ENCODE measurements around the gene FIGN. TPM values are rescaled to one million over a fixed set of nuclear protein-coding genes. Genes with fewer than 3 reads are reported as not detected.

The FIGN gene
- total and polyA plus RNA-seq, 12 donors = 2.1 to 17.0 (median 11.9) TPM

DNA sequence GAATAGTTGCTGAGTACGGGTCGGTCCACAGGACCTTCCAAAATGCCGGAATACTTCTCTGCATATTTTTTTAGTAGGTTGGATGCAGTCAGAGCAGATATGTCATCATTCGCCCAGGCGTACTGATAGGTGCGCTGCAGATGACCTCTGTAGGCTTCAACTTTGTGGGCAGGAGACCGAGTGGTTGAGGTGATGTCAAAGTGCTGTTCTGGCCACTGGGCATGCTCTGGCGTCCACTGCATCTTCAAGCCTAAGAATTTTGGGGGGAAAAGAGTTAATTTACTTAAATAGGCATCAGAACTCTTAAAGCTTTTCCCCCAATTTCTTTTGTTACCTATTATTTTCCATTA lies 124.3 kb downstream of the FIGN start:
- intact Hi-C loops (cut with DNase I) = no loop called here
- TF ChIP-seq CTCF (IDR thresholded peaks at IDR 0.05) = no peak
- ATAC-seq = peak in 2 of 8 donors; percentile 17 to 41
- peaks cover 0 to 24% (median 0%) of the 10 kb centered on the region in 9 donors for H3K36me3 ChIP-seq
- peaks cover 0 to 36% (median 12%) of the 10 kb centered on the region in 9 donors for H3K4me1 ChIP-seq
- WGBS, 2 donors = 90 to 91% methylated on average over 8 of the region's 8 CpGs
- no peaks in the 10 kb centered on the region for H3K9me3 ChIP-seq
- no peak overlapping the region for H3K27ac ChIP-seq
- H3K27me3 ChIP-seq = no peaks in the 10 kb centered on the region
- no peak for DNase-seq
- H3K4me3 ChIP-seq = no peak overlapping the region

DNA sequence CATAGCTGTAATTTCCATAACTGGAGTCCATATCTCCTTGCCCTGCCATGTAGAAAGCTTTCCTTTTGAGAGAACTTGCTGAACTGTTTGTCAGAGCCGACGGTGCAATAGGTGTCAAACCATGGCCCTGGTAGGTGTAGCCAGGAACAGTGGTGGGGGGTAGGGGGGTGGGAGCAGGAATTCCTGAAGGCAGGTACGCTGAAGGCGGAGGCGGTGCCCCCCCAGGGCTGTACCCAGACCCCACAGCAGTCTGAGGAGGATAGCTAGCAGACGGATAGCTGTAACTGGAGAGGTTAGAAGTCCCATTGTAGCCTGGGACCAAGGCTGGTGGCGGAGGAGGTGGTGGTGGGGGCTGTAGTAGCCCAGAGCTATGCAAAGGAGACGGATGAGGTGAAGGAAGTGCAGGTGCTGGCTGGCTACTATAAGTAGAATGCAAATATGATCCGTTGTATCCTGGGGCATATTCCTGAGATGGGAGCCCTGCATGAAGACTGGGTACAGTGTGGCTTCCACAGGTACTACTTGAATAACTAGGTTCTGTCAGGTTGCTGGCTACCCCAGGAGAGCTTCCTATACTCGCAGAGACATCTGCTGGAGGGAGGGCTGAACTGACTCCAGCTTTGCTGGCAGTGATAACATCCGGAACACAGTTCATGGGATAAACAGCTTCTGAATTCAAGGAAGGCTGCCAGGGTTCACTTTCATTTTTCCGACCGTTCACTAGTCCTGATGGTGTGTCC lies 124.8 kb downstream of the FIGN start:
- TF ChIP-seq CTCF (IDR thresholded peaks at IDR 0.05) = peak in 2 of 9 donors; percentile 24 to 29
- intact Hi-C loops (cut with DNase I) = no loop called here
- Histone ChIP-seq H3K27ac (no peak overlapping the region), H3K36me3 (peaks cover 0 to 24% (median 0%) of the 10 kb centered on the region in 9 donors), H3K27me3 (no peaks in the 10 kb centered on the region), H3K4me3 (no peak overlapping the region), H3K9me3 (no peaks in the 10 kb centered on the region), H3K4me1 (peaks cover 0 to 36% (median 12%) of the 10 kb centered on the region in 9 donors)
- ATAC-seq = peak in 6 of 8 donors; percentile 11 to 61 (median 45)
- DNase-seq = no peak
- 86 to 89% methylated on average over 13 of the region's 13 CpGs for WGBS, 2 donors

- ATAC-seq = peak in 1 of 8 donors; percentile 52
- H3K9me3 ChIP-seq = no peaks in the 10 kb centered on the region
- intact Hi-C loops (cut with DNase I) = loop anchor here in 1 of 10 donors (5.0 kb wide), 1 partner anchor 50 kb away; no protein-coding TSS in a partner anchor
- peaks cover 0 to 36% (median 15%) of the 10 kb centered on the region in 9 donors for H3K4me1 ChIP-seq
- no peak for TF ChIP-seq CTCF (IDR thresholded peaks at IDR 0.05)
- DNase-seq = no peak
- H3K27ac ChIP-seq = no peak overlapping the region
- H3K27me3 ChIP-seq = no peaks in the 10 kb centered on the region
- peaks cover 0 to 24% (median 0%) of the 10 kb centered on the region in 9 donors for H3K36me3 ChIP-seq
- H3K4me3 ChIP-seq = no peak overlapping the region
Measured at GRCh38 chr2:163607630-163608029, 128.2 kb downstream of the FIGN start.

DNA sequence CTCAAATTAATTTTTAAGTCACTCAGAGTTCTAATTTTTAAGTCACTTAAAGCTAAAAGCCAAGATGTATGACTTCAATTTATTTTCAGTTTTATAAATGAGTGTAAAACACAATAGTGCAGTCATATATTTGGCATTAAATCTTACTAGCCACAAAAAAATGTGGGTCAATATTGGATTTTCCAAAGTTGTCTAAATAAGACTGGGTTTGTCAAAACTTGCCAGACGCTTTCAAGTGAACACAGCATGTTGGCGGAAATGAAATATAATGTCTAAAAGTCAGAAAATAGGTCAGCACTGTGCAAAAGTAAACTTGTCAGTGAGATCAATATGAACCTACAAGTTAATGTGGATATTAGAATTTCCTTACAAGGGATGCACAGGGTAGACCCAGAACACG lies 128.9 kb downstream of the FIGN start:
- H3K27me3 ChIP-seq = no peaks in the 10 kb centered on the region
- no peak overlapping the region for H3K27ac ChIP-seq
- TF ChIP-seq CTCF (IDR thresholded peaks at IDR 0.05) = no peak
- peaks cover 0 to 24% (median 0%) of the 10 kb centered on the region in 9 donors for H3K36me3 ChIP-seq
- H3K9me3 ChIP-seq = no peaks in the 10 kb centered on the region
- peaks cover 0 to 43% (median 17%) of the 10 kb centered on the region in 9 donors for H3K4me1 ChIP-seq
- intact Hi-C loops (cut with DNase I) = loop anchor here in 1 of 10 donors (5.0 kb wide), 1 partner anchor 50 kb away; no protein-coding TSS in a partner anchor
- H3K4me3 ChIP-seq = no peak overlapping the region
- WGBS, 2 donors = 89% methylated on average over 3 of the region's 3 CpGs
- DNase-seq = no peak
- ATAC-seq = no peak

Measured in heart right ventricle (tissue), 16 donors.